Panc1 (cell line): ENCODE data around the gene SBK2.

Experiments
- CTCF ChIP-seq: fragments of 450-650 bp; IDR thresholded peaks from 2 replicates; pipeline ENCODE4 v1.5.1; 2017; ENCODE audit warnings: mild to moderate bottlenecking
- POLR2AphosphoS5 ChIP-seq: IDR thresholded peaks from 2 replicates; pipeline ENCODE4 v1.6.1; 2012; ENCODE audit warnings: mild to moderate bottlenecking, low read depth, low read length, moderate library complexity
- TCF7L2 ChIP-seq: IDR thresholded peaks from 2 replicates; pipeline ENCODE4 v1.6.1; 2011; ENCODE audit warnings: mild to moderate bottlenecking, low read depth, low read length, inconsistent platforms

GRCh38 chr19:55526216-55527196, 10.4 kb downstream of the SBK2 start:
- TF ChIP-seq CTCF = no peak
- peak; percentile 39; the same call in 1 of the 2 replicates for TF ChIP-seq TCF7L2
- TF ChIP-seq POLR2AphosphoS5 = peak; percentile 57; the same call in 1 of the 2 replicates
